ENCODE data around the gene KRTAP16-1. TPM values are rescaled to one million over a fixed set of nuclear protein-coding genes. Genes with fewer than 3 reads are reported as not detected.
A peak's percentile ranks its signal among the peaks of the same experiment; 100 is the strongest.

KRTAP16-1 gene
- total RNA-seq, 1 experiment from 2014 or later: not detected

DNA sequence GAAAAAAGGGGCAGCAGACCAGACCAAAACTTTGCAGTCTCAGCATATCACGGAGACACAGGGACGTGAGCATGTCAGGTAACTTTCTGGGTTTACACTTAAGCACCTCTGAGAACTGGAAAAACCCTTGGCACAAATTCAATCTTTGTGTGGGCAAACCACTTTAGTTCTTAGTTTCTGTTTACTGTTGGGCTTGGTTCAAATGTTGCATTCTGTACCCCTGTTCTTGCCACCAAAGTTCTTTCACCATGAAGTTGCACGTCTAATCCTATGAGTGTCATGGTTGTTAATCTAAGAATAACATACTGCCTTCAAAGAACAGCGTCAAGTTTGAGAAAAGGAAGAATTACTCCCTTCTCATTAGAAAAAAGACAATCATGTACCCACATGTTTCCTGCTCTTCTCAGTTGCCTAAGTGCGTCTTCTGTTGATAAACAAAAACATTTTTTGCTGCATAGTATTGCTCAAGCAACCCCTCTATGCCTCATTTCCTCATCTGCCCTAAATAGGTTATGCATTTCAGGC, 29.9 kb upstream of the KRTAP16-1 start:
- ChIA-PET CTCF (interaction anchor here (0.6 to 1.0 kb wide), 3 partner anchors 15 to 210 kb away, joined by 3 to 4 read pairs (median 3); no protein-coding TSS in a partner anchor), POLR2A (interaction anchor here (0.6 to 0.9 kb wide), 4 partner anchors 9 to 180 kb away, joined by 3 to 4 read pairs (median 4); partner anchors contain the start of gene KRT15)
- no peaks in the 10 kb centered on the region for H3K36me3 Mint-ChIP-seq (ENCODE audit: insufficient read depth, unreplicated experiment)
- peaks cover 11% of the 10 kb centered on the region for H3K27me3 Mint-ChIP-seq (ENCODE audit: insufficient read depth, unreplicated experiment)
- peaks cover 11% of the 10 kb centered on the region for H3K4me1 Mint-ChIP-seq (ENCODE audit: insufficient read depth, unreplicated experiment)
- H3K27ac Mint-ChIP-seq (ENCODE audit: low read depth, unreplicated experiment): peak overlapping the region; percentile 77
- intact Hi-C loops (cut with micrococcal nuclease): no loop called here
- H3K4me3 Mint-ChIP-seq (ENCODE audit: unreplicated experiment): no peak overlapping the region
- no TSS peak for BruUV-seq (replicated peaks)
- TF ChIP-seq, protein P1, sequence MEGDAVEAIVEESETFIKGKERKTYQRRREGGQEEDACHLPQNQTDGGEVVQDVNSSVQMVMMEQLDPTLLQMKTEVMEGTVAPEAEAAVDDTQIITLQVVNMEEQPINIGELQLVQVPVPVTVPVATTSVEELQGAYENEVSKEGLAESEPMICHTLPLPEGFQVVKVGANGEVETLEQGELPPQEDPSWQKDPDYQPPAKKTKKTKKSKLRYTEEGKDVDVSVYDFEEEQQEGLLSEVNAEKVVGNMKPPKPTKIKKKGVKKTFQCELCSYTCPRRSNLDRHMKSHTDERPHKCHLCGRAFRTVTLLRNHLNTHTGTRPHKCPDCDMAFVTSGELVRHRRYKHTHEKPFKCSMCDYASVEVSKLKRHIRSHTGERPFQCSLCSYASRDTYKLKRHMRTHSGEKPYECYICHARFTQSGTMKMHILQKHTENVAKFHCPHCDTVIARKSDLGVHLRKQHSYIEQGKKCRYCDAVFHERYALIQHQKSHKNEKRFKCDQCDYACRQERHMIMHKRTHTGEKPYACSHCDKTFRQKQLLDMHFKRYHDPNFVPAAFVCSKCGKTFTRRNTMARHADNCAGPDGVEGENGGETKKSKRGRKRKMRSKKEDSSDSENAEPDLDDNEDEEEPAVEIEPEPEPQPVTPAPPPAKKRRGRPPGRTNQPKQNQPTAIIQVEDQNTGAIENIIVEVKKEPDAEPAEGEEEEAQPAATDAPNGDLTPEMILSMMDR (IDR thresholded peaks at IDR 0.05; ENCODE audit: unreplicated experiment): no peak
- no peaks in the 10 kb centered on the region for H3K9me3 Mint-ChIP-seq (ENCODE audit: unreplicated experiment)
- peak; percentile 55 for DNase-seq (ENCODE audit: unreplicated experiment)

DNA sequence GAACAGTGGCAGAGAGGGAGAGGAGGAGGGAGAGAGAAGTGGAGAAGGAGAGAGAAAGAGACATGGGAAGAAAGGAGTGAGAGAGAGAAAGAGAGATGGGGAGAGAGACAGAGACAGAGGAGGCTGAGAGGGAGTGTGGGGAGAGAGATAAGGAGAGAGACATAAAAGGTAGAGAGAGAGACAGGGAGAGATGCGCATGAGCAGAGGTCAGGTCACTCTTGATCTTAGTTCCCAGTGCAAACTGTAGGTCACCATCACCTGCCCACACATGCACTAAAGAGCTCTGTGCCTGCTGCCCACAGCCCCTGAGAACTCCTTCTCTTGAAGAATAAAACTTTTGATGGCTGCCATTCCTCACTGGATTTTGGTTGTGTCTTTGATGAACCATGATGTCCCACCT, 26.6 kb upstream of the KRTAP16-1 start:
- BruUV-seq (replicated peaks): no TSS peak
- Mint-ChIP-seq H3K4me3 (ENCODE audit: unreplicated experiment) (no peak overlapping the region), H3K36me3 (ENCODE audit: insufficient read depth, unreplicated experiment) (no peaks in the 10 kb centered on the region), H3K9me3 (ENCODE audit: unreplicated experiment) (no peaks in the 10 kb centered on the region), H3K27ac (ENCODE audit: low read depth, unreplicated experiment) (no peak overlapping the region), H3K4me1 (ENCODE audit: insufficient read depth, unreplicated experiment) (peaks cover 11% of the 10 kb centered on the region), H3K27me3 (ENCODE audit: insufficient read depth, unreplicated experiment) (peaks cover 11% of the 10 kb centered on the region)
- ChIA-PET CTCF (interaction anchor here (1.0 kb wide), 1 partner anchor 13 kb away, joined by 4 read pairs; no protein-coding TSS in a partner anchor), POLR2A (no interaction called here)
- TF ChIP-seq, protein P1 (IDR thresholded peaks at IDR 0.05; ENCODE audit: unreplicated experiment): no peak
- intact Hi-C loops (cut with micrococcal nuclease): no loop called here
- DNase-seq (ENCODE audit: unreplicated experiment): no peak

DNA sequence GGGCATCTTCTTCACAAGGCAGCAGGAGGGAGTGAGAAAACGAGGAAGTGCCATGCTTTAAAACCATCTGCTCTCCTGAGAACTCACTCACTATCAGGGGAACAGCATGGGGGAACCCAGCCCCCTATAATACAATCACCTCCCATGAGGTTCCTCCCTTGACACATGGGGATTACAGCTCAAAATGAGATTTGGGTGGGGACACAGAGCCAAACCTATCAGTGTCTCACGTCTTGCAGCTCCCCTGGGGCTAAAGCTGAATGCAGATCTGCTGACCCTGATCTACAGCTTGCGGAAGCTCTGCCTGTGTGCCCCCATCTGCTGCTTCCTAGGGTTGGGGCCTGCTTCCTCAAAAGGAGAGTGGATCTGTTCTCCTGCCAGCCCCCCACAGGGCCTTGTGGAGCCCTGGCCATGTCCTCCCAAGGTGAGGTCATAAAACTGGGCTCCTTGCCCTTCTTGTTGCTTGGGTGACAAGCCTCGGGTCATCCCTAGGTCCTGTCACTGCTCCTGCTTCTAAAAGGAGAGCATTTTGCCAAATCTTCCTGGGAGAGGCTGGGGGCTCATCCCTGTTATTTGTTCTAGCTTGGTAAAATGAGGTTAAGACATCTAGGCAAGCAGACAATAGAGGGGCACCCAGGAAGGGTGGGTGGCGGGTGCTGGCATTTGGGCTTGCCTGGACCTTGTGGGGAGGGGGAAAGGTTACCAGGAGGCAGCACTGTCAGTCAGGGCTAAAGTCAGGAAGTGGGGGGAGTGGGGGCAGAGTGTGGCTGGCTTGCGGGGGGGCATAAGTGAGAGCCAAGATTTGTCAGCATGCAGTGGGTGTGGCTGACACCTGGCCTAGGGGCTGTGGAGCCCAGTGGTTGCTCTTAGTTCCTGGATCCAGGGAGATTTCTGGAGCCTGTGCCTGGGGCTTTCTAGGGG, 25.5 kb upstream of the KRTAP16-1 start:
- H3K27ac Mint-ChIP-seq (ENCODE audit: low read depth, unreplicated experiment): no peak overlapping the region
- peaks cover 10% of the 10 kb centered on the region for H3K4me1 Mint-ChIP-seq (ENCODE audit: insufficient read depth, unreplicated experiment)
- no peak overlapping the region for H3K4me3 Mint-ChIP-seq (ENCODE audit: unreplicated experiment)
- H3K9me3 Mint-ChIP-seq (ENCODE audit: unreplicated experiment): no peaks in the 10 kb centered on the region
- ChIA-PET CTCF (interaction anchor here (0.9 kb wide), 1 partner anchor 14 kb away, joined by 3 read pairs; no protein-coding TSS in a partner anchor), POLR2A (no interaction called here)
- H3K27me3 Mint-ChIP-seq (ENCODE audit: insufficient read depth, unreplicated experiment): peaks cover 11% of the 10 kb centered on the region
- DNase-seq (ENCODE audit: unreplicated experiment): no peak
- intact Hi-C loops (cut with micrococcal nuclease): no loop called here
- TF ChIP-seq, protein P1 (IDR thresholded peaks at IDR 0.05; ENCODE audit: unreplicated experiment): no peak
- no peaks in the 10 kb centered on the region for H3K36me3 Mint-ChIP-seq (ENCODE audit: insufficient read depth, unreplicated experiment)
- BruUV-seq (replicated peaks): no TSS peak

DNA sequence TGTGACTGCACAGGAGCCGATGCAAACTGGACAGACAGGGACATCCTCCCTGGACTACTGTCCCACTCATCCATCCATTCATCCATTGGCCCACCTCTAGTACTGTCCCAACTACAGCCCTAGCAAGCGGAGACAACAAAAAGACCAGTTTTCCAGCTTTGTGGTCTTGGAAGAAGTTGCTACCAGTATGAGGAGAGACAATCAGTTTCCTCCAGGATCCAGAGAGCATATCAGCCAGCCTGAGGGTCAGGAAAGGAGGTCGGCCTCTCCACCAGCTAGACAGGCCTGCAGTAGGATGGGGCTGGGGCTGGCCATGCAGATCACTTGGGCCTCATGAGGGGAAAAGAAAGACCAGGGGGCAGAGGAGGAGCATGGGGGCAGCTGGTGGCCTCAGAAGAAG, 24.7 kb upstream of the KRTAP16-1 start:
- Mint-ChIP-seq H3K9me3 (ENCODE audit: unreplicated experiment) (no peaks in the 10 kb centered on the region), H3K4me1 (ENCODE audit: insufficient read depth, unreplicated experiment) (peaks cover 2% of the 10 kb centered on the region), H3K4me3 (ENCODE audit: unreplicated experiment) (no peak overlapping the region), H3K36me3 (ENCODE audit: insufficient read depth, unreplicated experiment) (no peaks in the 10 kb centered on the region), H3K27ac (ENCODE audit: low read depth, unreplicated experiment) (no peak overlapping the region), H3K27me3 (ENCODE audit: insufficient read depth, unreplicated experiment) (peaks cover 11% of the 10 kb centered on the region)
- no TSS peak for BruUV-seq (replicated peaks)
- CTCF ChIA-PET: interaction anchor here (0.6 to 0.9 kb wide), 3 partner anchors 15 to 487 kb away, joined by 3 to 4 read pairs (median 4); no protein-coding TSS in a partner anchor
- POLR2A ChIA-PET: no interaction called here
- no peak for DNase-seq (ENCODE audit: unreplicated experiment)
- intact Hi-C loops (cut with micrococcal nuclease): no loop called here
- TF ChIP-seq, protein P1 (IDR thresholded peaks at IDR 0.05; ENCODE audit: unreplicated experiment): no peak
